Measurements from ENCODE around the gene TICRR. TPM values are rescaled to one million over a fixed set of nuclear protein-coding genes. Genes with fewer than 3 reads are reported as not detected.

TICRR gene
- total and polyA plus RNA-seq, 7 experiments from 2014 or later, result 0.11 to 15.5 (median 0.19) TPM; not detected in 1

- DNase-seq, result no peak
- POLR2A ChIA-PET, result no interaction called here
- Histone ChIP-seq H3K4me3 (ENCODE audit: low read length) (no peak overlapping the region), H3K9me3 (ENCODE audit: control insufficient read depth in 2 of 3, low read length in 3 of 3) (no peaks in the 10 kb centered on the region), H3K27me3 (ENCODE audit: control insufficient read depth in 2 of 2, insufficient read depth in 2 of 2, low read length in 2 of 2) (no peaks in the 10 kb centered on the region), H3K4me1 (ENCODE audit: control insufficient read depth in 2 of 2, insufficient read depth in 2 of 2, low read length in 2 of 2) (no peaks in the 10 kb centered on the region), H3K36me3 (ENCODE audit: control insufficient read depth in 2 of 3, insufficient read depth in 3 of 3, low read length in 3 of 3) (no peaks in the 10 kb centered on the region), H3K27ac (ENCODE audit: low read depth, low read length) (no peak overlapping the region)
- Mint-ChIP-seq H3K27ac (no peak overlapping the region), H3K36me3 (peaks cover 0 to 9% (median 0%) of the 10 kb centered on the region in 5 donors), H3K4me3 (no peak overlapping the region), H3K9me3 (peaks cover 0 to 7% (median 0%) of the 10 kb centered on the region in 11 donors), H3K27me3 (peaks cover 14 to 40% (median 34%) of the 10 kb centered on the region in 5 donors), H3K4me1 (no peaks in the 10 kb centered on the region)
- CTCF ChIA-PET, result no interaction called here
- intact Hi-C loops (cut with micrococcal nuclease), result no loop called here
- no peak for ATAC-seq
Observed at GRCh38 chr15:89566621-89567294, 8.5 kb upstream of the TICRR start.

- Histone ChIP-seq H3K4me1 (ENCODE audit: control insufficient read depth in 2 of 2, insufficient read depth in 2 of 2, low read length in 2 of 2) (no peaks in the 10 kb centered on the region), H3K9me3 (ENCODE audit: control insufficient read depth in 2 of 3, low read length in 3 of 3) (no peaks in the 10 kb centered on the region), H3K27me3 (ENCODE audit: control insufficient read depth in 2 of 2, insufficient read depth in 2 of 2, low read length in 2 of 2) (no peaks in the 10 kb centered on the region), H3K27ac (ENCODE audit: low read depth, low read length) (no peak overlapping the region), H3K4me3 (ENCODE audit: low read length) (no peak overlapping the region), H3K36me3 (ENCODE audit: control insufficient read depth in 2 of 3, insufficient read depth in 3 of 3, low read length in 3 of 3) (no peaks in the 10 kb centered on the region)
- no peak overlapping the region for H3K4me3 Mint-ChIP-seq
- CTCF ChIA-PET, result interaction anchor here (1.3 kb wide), 1 partner anchor 15 kb away, joined by 3 read pairs; no protein-coding TSS in a partner anchor
- H3K27ac Mint-ChIP-seq, result no peak overlapping the region
- H3K27me3 Mint-ChIP-seq, result peaks cover 23 to 45% (median 34%) of the 10 kb centered on the region in 5 donors
- ATAC-seq, result no peak
- no peak for DNase-seq
- H3K4me1 Mint-ChIP-seq, result peaks cover 0 to 5% (median 0%) of the 10 kb centered on the region in 7 donors
- peaks cover 0 to 7% (median 0%) of the 10 kb centered on the region in 11 donors for H3K9me3 Mint-ChIP-seq
- POLR2A ChIA-PET, result no interaction called here
- intact Hi-C loops (cut with micrococcal nuclease), result no loop called here
- peaks cover 0 to 9% (median 0%) of the 10 kb centered on the region in 5 donors for H3K36me3 Mint-ChIP-seq
Observed at GRCh38 chr15:89569090-89569745, 6.1 kb upstream of the TICRR start.

DNA sequence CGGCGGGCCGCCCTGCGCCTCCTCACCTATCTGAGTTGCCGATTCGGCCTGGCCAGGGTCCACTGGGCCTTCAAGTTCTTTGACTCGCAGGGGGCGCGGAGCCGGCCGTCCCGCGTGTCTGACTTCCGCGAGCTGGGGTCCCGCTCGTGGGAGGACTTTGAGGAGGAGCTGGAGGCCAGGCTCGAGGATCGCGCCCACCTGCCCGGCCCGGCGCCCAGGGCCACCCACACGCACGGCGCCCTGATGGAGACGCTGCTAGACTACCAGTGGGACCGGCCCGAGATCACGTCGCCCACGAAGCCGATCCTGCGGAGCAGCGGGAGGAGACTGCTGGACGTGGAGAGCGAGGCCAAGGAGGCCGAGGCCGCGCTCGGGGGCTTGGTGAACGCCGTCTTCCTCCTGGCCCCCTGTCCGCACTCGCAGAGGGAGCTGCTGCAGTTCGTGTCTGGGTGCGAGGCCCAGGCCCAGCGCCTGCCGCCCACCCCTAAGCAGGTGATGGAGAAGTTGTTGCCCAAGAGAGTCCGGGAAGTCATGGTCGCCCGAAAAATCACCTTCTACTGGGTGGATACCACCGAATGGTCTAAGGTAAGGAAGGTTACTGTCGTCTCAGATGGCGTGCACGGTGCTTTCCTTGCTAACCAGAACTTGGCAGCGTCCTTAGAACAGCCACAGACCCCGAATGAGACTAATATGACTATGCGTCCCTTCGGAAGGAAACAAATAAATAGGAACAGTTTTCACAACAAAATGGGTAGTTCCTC is 567 bp downstream of the TICRR start:
- POLR2A ChIA-PET, result no interaction called here
- peaks cover 0 to 43% (median 8%) of the 10 kb centered on the region in 7 donors for H3K4me1 Mint-ChIP-seq
- Histone ChIP-seq H3K4me3 (ENCODE audit: low read length) (peak overlapping the region; percentile 86), H3K27me3 (ENCODE audit: control insufficient read depth in 2 of 2, insufficient read depth in 2 of 2, low read length in 2 of 2) (no peaks in the 10 kb centered on the region), H3K9me3 (ENCODE audit: control insufficient read depth in 2 of 3, low read length in 3 of 3) (no peaks in the 10 kb centered on the region), H3K4me1 (ENCODE audit: control insufficient read depth in 2 of 2, insufficient read depth in 2 of 2, low read length in 2 of 2) (no peaks in the 10 kb centered on the region), H3K27ac (ENCODE audit: low read depth, low read length) (peak overlapping the region; percentile 10), H3K36me3 (ENCODE audit: control insufficient read depth in 2 of 3, insufficient read depth in 3 of 3, low read length in 3 of 3) (peaks cover 0 to 4% (median 0%) of the 10 kb centered on the region in 3 experiments)
- peaks cover 0 to 3% (median 0%) of the 10 kb centered on the region in 11 donors for H3K9me3 Mint-ChIP-seq
- H3K27ac Mint-ChIP-seq, result peak overlapping the region in 6 of 9 donors; percentile 0 to 80 (median 59)
- H3K4me3 Mint-ChIP-seq, result peak overlapping the region; percentile 55 to 89 (median 82)
- CTCF ChIA-PET, result interaction anchor here (1.0 kb wide), 1 partner anchor 12 kb away, joined by 3 read pairs; no protein-coding TSS in a partner anchor
- intact Hi-C loops (cut with micrococcal nuclease), result loop anchor here (1.0 to 10.0 kb wide), 9 partner anchors 114 to 1109 kb away; partner anchors contain the start of genes PEX11A (in 2 of the 2), POLG (in 2 of the 2), WDR93 (in 2 of the 2) and FANCI (in 1 of the 2)
- ATAC-seq, result no peak
- peaks cover 8 to 21% (median 12%) of the 10 kb centered on the region in 5 donors for H3K27me3 Mint-ChIP-seq
- H3K36me3 Mint-ChIP-seq, result peaks cover 0 to 15% (median 0%) of the 10 kb centered on the region in 5 donors
- peak in 2 of 9 donors; percentile 2 to 55 for DNase-seq

GRCh38 chr15:89576417-89576773 is 1.1 kb downstream of the TICRR start:
- ChIA-PET CTCF (no interaction called here), POLR2A (no interaction called here)
- Histone ChIP-seq H3K36me3 (ENCODE audit: control insufficient read depth in 2 of 3, insufficient read depth in 3 of 3, low read length in 3 of 3) (peaks cover 0 to 4% (median 0%) of the 10 kb centered on the region in 3 experiments), H3K27me3 (ENCODE audit: control insufficient read depth in 2 of 2, insufficient read depth in 2 of 2, low read length in 2 of 2) (no peaks in the 10 kb centered on the region), H3K27ac (ENCODE audit: low read depth, low read length) (no peak overlapping the region), H3K9me3 (ENCODE audit: control insufficient read depth in 2 of 3, low read length in 3 of 3) (no peaks in the 10 kb centered on the region), H3K4me3 (ENCODE audit: low read length) (peak overlapping the region; percentile 86), H3K4me1 (ENCODE audit: control insufficient read depth in 2 of 2, insufficient read depth in 2 of 2, low read length in 2 of 2) (no peaks in the 10 kb centered on the region)
- Mint-ChIP-seq H3K27ac (peak overlapping the region in 5 of 9 donors; percentile 0 to 80 (median 36)), H3K4me3 (peak overlapping the region; percentile 55 to 89 (median 82)), H3K27me3 (peaks cover 8 to 18% (median 12%) of the 10 kb centered on the region in 5 donors), H3K36me3 (peaks cover 0 to 17% (median 0%) of the 10 kb centered on the region in 5 donors), H3K9me3 (peaks cover 0 to 3% (median 0%) of the 10 kb centered on the region in 11 donors), H3K4me1 (peaks cover 0 to 46% (median 8%) of the 10 kb centered on the region in 7 donors)
- intact Hi-C loops (cut with micrococcal nuclease), result loop anchor here (5.0 to 10.0 kb wide), 3 partner anchors 334 to 1109 kb away; partner anchors contain the start of genes FANCI (in 1 of the 2), MRPL46 (in 1 of the 2) and MRPS11 (in 1 of the 2)
- no peak for DNase-seq
- no peak for ATAC-seq

- Histone ChIP-seq H3K9me3 (ENCODE audit: control insufficient read depth in 2 of 3, low read length in 3 of 3) (no peaks in the 10 kb centered on the region), H3K27ac (ENCODE audit: low read depth, low read length) (no peak overlapping the region), H3K4me1 (ENCODE audit: control insufficient read depth in 2 of 2, insufficient read depth in 2 of 2, low read length in 2 of 2) (no peaks in the 10 kb centered on the region), H3K36me3 (ENCODE audit: control insufficient read depth in 2 of 3, insufficient read depth in 3 of 3, low read length in 3 of 3) (peaks cover 0 to 4% (median 0%) of the 10 kb centered on the region in 3 experiments), H3K27me3 (ENCODE audit: control insufficient read depth in 2 of 2, insufficient read depth in 2 of 2, low read length in 2 of 2) (no peaks in the 10 kb centered on the region), H3K4me3 (ENCODE audit: low read length) (no peak overlapping the region)
- intact Hi-C loops (cut with micrococcal nuclease), result loop anchor here (5.0 to 10.0 kb wide), 3 partner anchors 335 to 1110 kb away; partner anchors contain the start of genes FANCI (in 1 of the 2), MRPL46 (in 1 of the 2) and MRPS11 (in 1 of the 2)
- ChIA-PET CTCF (no interaction called here), POLR2A (interaction anchor here (0.7 kb wide), 1 partner anchor 638 kb away, joined by 3 read pairs; no protein-coding TSS in a partner anchor)
- Mint-ChIP-seq H3K4me3 (peak overlapping the region in 1 of 10 donors; percentile 82), H3K4me1 (peaks cover 0 to 53% (median 8%) of the 10 kb centered on the region in 7 donors), H3K27ac (peak overlapping the region in 1 of 9 donors; percentile 60), H3K36me3 (peaks cover 0 to 19% (median 0%) of the 10 kb centered on the region in 5 donors), H3K9me3 (peaks cover 0 to 2% (median 0%) of the 10 kb centered on the region in 11 donors), H3K27me3 (peaks cover 0 to 7% (median 2%) of the 10 kb centered on the region in 5 donors)
- no peak for ATAC-seq
- DNase-seq, result no peak
Observed at GRCh38 chr15:89577776-89578115, 2.5 kb downstream of the TICRR start.

GRCh38 chr15:89578146-89578545 is 2.9 kb downstream of the TICRR start:
- ChIA-PET POLR2A (interaction anchor here (0.7 kb wide), 1 partner anchor 639 kb away, joined by 3 read pairs; no protein-coding TSS in a partner anchor), CTCF (no interaction called here)
- Mint-ChIP-seq H3K27ac (peak overlapping the region in 1 of 9 donors; percentile 60), H3K9me3 (peaks cover 0 to 2% (median 0%) of the 10 kb centered on the region in 11 donors), H3K4me3 (peak overlapping the region in 1 of 10 donors; percentile 82), H3K36me3 (peaks cover 0 to 19% (median 0%) of the 10 kb centered on the region in 5 donors), H3K4me1 (peaks cover 0 to 53% (median 8%) of the 10 kb centered on the region in 7 donors), H3K27me3 (peaks cover 0 to 5% (median 0%) of the 10 kb centered on the region in 5 donors)
- Histone ChIP-seq H3K9me3 (ENCODE audit: control insufficient read depth in 2 of 3, low read length in 3 of 3) (no peaks in the 10 kb centered on the region), H3K27me3 (ENCODE audit: control insufficient read depth in 2 of 2, insufficient read depth in 2 of 2, low read length in 2 of 2) (no peaks in the 10 kb centered on the region), H3K36me3 (ENCODE audit: control insufficient read depth in 2 of 3, insufficient read depth in 3 of 3, low read length in 3 of 3) (peaks cover 0 to 4% (median 0%) of the 10 kb centered on the region in 3 experiments), H3K4me3 (ENCODE audit: low read length) (no peak overlapping the region), H3K27ac (ENCODE audit: low read depth, low read length) (no peak overlapping the region), H3K4me1 (ENCODE audit: control insufficient read depth in 2 of 2, insufficient read depth in 2 of 2, low read length in 2 of 2) (no peaks in the 10 kb centered on the region)
- DNase-seq (no peak), ATAC-seq (no peak)
- intact Hi-C loops (cut with micrococcal nuclease), result loop anchor here (5.0 to 10.0 kb wide), 3 partner anchors 336 to 1111 kb away; partner anchors contain the start of genes FANCI (in 1 of the 2), MRPL46 (in 1 of the 2) and MRPS11 (in 1 of the 2)

All from naive thymus-derived CD4-positive, alpha-beta T cell (primary cell).